ENCODE data around the gene ARID5B.
"Not testable (repeated sequence)": the region's sequence is repeated elsewhere in the genome, so short reads cannot be mapped to it uniquely, and the experiment has no call there.

Gene ARID5B

DNA sequence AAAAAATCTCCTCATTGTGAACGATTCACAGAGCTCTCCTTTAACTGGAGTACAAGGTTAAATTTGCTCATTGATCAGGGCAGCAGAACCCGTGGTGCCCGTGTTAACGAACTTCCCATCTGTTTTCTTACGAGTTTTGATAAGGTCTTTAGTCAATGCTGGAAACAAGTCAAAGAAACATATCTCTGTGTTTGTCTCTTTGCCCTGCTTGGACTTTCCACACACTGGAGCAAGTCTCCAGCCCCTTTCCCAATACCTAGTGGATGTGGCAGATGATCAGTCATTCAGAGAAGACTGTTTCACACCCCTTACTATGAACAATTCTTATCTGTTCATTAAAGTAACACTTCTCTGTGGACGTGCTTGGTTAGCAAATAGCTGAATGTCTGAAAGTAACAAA is 121.3 kb downstream of the ARID5B start:
- no peak overlapping the region for H3K4me2 ChIP-seq (ENCODE audit: low read length)
- H3K4me3 ChIP-seq (ENCODE audit: low read length), result no peak overlapping the region
- H3K9me3 ChIP-seq (replicated peaks; ENCODE audit: low read length), result no peaks in the 10 kb centered on the region
- peaks cover 5% of the 10 kb centered on the region for H3K36me3 ChIP-seq (ENCODE audit: insufficient read depth, low read length)
- no peak overlapping the region for H3K9ac ChIP-seq (ENCODE audit: low read depth, low read length)
- peaks cover 40% of the 10 kb centered on the region for H3K4me1 ChIP-seq (ENCODE audit: control insufficient read depth, insufficient read depth, low read length)
- no peaks in the 10 kb centered on the region for H3K27me3 ChIP-seq (ENCODE audit: control insufficient read depth, insufficient read depth, low read length)

- H3K9me3 ChIP-seq (replicated peaks; ENCODE audit: low read length), result no peaks in the 10 kb centered on the region
- H3K27me3 ChIP-seq (ENCODE audit: control insufficient read depth, insufficient read depth, low read length), result no peaks in the 10 kb centered on the region
- no peak overlapping the region for H3K4me2 ChIP-seq (ENCODE audit: low read length)
- no peak overlapping the region for H3K9ac ChIP-seq (ENCODE audit: low read depth, low read length)
- H3K4me1 ChIP-seq (ENCODE audit: control insufficient read depth, insufficient read depth, low read length), result peaks cover 45% of the 10 kb centered on the region
- H3K36me3 ChIP-seq (ENCODE audit: insufficient read depth, low read length), result peaks cover 5% of the 10 kb centered on the region
- H3K4me3 ChIP-seq (ENCODE audit: low read length), result no peak overlapping the region
These were observed 121.8 kb downstream of the ARID5B start for GRCh38 chr10:62023329-62023728.

- Histone ChIP-seq H3K9ac (ENCODE audit: low read depth, low read length) (no peak overlapping the region), H3K36me3 (ENCODE audit: insufficient read depth, low read length) (no peaks in the 10 kb centered on the region), H3K4me1 (ENCODE audit: control insufficient read depth, insufficient read depth, low read length) (peaks cover 54% of the 10 kb centered on the region), H3K4me3 (ENCODE audit: low read length) (no peak overlapping the region), H3K9me3 (replicated peaks; ENCODE audit: low read length) (no peaks in the 10 kb centered on the region), H3K27me3 (ENCODE audit: control insufficient read depth, insufficient read depth, low read length) (no peaks in the 10 kb centered on the region), H3K4me2 (ENCODE audit: low read length) (no peak overlapping the region)
These were observed 122.7 kb downstream of the ARID5B start for GRCh38 chr10:62024026-62024701.

- H3K9ac ChIP-seq (ENCODE audit: low read depth, low read length), result no peak overlapping the region
- no peaks in the 10 kb centered on the region for H3K36me3 ChIP-seq (ENCODE audit: insufficient read depth, low read length)
- H3K27me3 ChIP-seq (ENCODE audit: control insufficient read depth, insufficient read depth, low read length), result no peaks in the 10 kb centered on the region
- peaks cover 47% of the 10 kb centered on the region for H3K4me1 ChIP-seq (ENCODE audit: control insufficient read depth, insufficient read depth, low read length)
- no peaks in the 10 kb centered on the region for H3K9me3 ChIP-seq (replicated peaks; ENCODE audit: low read length)
- no peak overlapping the region for H3K4me3 ChIP-seq (ENCODE audit: low read length)
- no peak overlapping the region for H3K4me2 ChIP-seq (ENCODE audit: low read length)
These were observed 123.8 kb downstream of the ARID5B start for GRCh38 chr10:62025134-62025794.

- peak overlapping the region; percentile 18 for H3K4me3 ChIP-seq (ENCODE audit: low read length)
- no peaks in the 10 kb centered on the region for H3K9me3 ChIP-seq (replicated peaks; ENCODE audit: low read length)
- H3K4me1 ChIP-seq (ENCODE audit: control insufficient read depth, insufficient read depth, low read length), result peaks cover 42% of the 10 kb centered on the region
- H3K4me2 ChIP-seq (ENCODE audit: low read length), result peak overlapping the region; percentile 46
- no peaks in the 10 kb centered on the region for H3K27me3 ChIP-seq (ENCODE audit: control insufficient read depth, insufficient read depth, low read length)
- H3K9ac ChIP-seq (ENCODE audit: low read depth, low read length), result peak overlapping the region; percentile 29
- H3K36me3 ChIP-seq (ENCODE audit: insufficient read depth, low read length), result no peaks in the 10 kb centered on the region
These were observed 124.7 kb downstream of the ARID5B start for GRCh38 chr10:62025901-62026879.

DNA sequence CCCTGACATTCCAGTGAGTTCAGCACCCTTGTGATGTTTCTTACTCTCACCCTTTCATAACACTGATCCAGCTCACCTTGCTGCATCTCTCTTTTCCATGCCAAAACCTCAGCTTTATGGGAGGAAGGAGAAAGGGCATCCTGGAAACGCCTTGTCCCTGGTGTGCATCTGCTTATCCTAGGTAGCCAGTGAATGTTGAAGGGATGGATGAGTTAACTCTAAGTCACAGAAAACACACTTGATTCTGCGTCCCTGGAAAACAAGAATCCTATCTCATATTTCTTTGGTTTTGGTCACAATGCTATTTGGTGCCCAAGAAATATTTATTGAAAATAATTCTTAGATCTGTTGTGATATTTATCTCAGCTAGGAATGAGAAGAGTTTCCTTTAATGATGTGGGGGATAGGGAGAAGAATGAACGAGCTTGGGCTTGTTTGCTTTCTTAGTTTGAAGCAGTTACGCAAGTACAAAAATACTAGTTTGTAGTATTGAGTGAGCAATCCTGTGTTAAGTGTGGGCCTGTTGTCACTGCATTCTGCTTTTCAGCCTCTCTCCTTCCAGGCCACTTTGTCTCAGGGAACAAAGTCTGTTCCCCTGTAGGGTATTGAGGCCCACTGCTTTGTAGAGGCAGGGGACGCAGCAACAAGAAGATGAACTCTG is 126.5 kb downstream of the ARID5B start:
- Histone ChIP-seq H3K27me3 (ENCODE audit: control insufficient read depth, insufficient read depth, low read length) (no peaks in the 10 kb centered on the region), H3K9me3 (replicated peaks; ENCODE audit: low read length) (no peaks in the 10 kb centered on the region), H3K4me3 (ENCODE audit: low read length) (no peak overlapping the region), H3K4me2 (ENCODE audit: low read length) (peak overlapping the region; percentile 57), H3K9ac (ENCODE audit: low read depth, low read length) (peak overlapping the region; percentile 42), H3K4me1 (ENCODE audit: control insufficient read depth, insufficient read depth, low read length) (peaks cover 42% of the 10 kb centered on the region), H3K36me3 (ENCODE audit: insufficient read depth, low read length) (no peaks in the 10 kb centered on the region)

DNA sequence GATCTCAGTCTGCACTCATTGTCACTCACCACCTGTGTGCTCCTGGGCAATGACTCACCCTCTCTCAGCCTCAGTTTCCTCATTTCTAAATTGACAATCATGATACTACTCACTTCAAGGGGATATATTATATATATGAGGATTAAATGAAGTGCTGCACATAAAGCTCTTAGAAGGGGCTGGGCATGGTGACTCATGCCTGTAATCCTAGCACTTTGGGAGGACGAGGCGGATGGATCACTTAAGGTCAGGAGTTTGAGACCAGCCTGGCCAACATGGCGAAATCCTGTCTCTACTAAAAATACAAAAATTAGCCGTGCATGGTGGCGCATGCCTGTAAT is 127.0 kb downstream of the ARID5B start:
- H3K27me3 ChIP-seq (ENCODE audit: control insufficient read depth, insufficient read depth, low read length); H3K9me3 ChIP-seq (replicated peaks; ENCODE audit: low read length); H3K36me3 ChIP-seq (ENCODE audit: insufficient read depth, low read length); H3K4me3 ChIP-seq (ENCODE audit: low read length): not testable (repeated sequence)
- H3K4me1 ChIP-seq (ENCODE audit: control insufficient read depth, insufficient read depth, low read length), result peaks cover 42% of the 10 kb centered on the region
- H3K9ac ChIP-seq (ENCODE audit: low read depth, low read length), result peak overlapping the region; percentile 42
- peak overlapping the region; percentile 57 for H3K4me2 ChIP-seq (ENCODE audit: low read length)

DNA sequence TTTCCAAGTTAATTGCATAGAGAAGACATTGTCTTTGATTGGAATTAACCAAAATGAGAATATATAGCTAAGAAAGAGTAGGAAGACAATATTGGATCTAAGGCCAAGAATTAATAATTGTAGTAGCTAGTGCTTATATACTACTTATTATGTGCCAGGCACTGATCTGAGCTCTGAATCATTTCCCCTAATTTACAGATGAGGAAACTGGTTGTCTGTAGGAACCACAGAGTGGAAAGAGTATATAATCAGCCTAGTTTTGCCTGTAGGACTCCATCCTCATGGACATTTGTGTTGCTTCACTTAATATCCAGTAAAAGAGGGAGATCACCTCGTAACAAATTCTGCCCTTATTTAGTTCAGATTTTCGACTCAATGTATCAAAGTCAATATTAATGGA is 127.9 kb downstream of the ARID5B start:
- no peaks in the 10 kb centered on the region for H3K9me3 ChIP-seq (replicated peaks; ENCODE audit: low read length)
- no peak overlapping the region for H3K4me3 ChIP-seq (ENCODE audit: low read length)
- H3K27me3 ChIP-seq (ENCODE audit: control insufficient read depth, insufficient read depth, low read length), result no peaks in the 10 kb centered on the region
- H3K4me1 ChIP-seq (ENCODE audit: control insufficient read depth, insufficient read depth, low read length), result peaks cover 42% of the 10 kb centered on the region
- H3K9ac ChIP-seq (ENCODE audit: low read depth, low read length), result no peak overlapping the region
- H3K36me3 ChIP-seq (ENCODE audit: insufficient read depth, low read length), result no peaks in the 10 kb centered on the region
- no peak overlapping the region for H3K4me2 ChIP-seq (ENCODE audit: low read length)

DNA sequence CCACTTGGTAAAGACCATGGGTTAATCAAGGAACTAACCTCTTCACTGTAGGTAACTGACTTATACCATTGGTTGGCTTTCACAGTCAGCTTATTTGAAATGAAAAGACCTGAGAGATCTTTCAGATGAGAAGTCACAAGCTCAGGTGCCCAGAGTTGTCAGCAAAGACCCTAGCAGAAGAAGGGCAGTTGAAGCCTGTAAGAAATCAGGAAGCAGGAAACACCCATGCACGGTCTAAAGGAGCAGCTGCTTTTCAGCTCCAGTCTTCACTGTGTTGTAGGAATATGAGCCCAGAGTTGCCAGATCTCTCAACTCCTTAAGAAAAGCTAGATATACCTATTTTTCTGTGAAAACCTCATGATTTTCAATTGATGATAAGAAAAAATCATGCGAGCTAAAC is 130.0 kb downstream of the ARID5B start:
- Histone ChIP-seq H3K4me3 (ENCODE audit: low read length) (no peak overlapping the region), H3K9me3 (replicated peaks; ENCODE audit: low read length) (no peaks in the 10 kb centered on the region), H3K4me2 (ENCODE audit: low read length) (no peak overlapping the region), H3K4me1 (ENCODE audit: control insufficient read depth, insufficient read depth, low read length) (peaks cover 28% of the 10 kb centered on the region), H3K27me3 (ENCODE audit: control insufficient read depth, insufficient read depth, low read length) (no peaks in the 10 kb centered on the region), H3K9ac (ENCODE audit: low read depth, low read length) (no peak overlapping the region), H3K36me3 (ENCODE audit: insufficient read depth, low read length) (no peaks in the 10 kb centered on the region)

DNA sequence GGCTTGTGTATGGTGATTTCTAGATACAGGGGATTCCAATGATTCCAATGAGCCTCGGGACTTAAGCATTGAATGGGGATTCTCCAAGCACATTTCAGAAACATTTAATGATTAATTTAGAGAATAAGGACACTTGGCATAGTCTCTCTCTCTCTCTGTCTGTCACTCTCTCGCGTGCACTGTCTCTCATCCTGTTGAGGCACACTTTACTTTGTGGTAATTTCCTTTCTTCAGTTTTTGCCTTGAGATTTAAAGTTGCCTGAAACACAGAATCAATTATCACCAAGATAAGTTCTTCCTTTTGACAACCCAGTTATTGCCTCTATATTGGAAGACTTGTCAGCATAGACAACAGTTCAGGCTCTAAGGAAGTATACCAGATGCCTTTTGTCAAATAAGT is 131.6 kb downstream of the ARID5B start:
- Histone ChIP-seq H3K4me1 (ENCODE audit: control insufficient read depth, insufficient read depth, low read length) (peaks cover 29% of the 10 kb centered on the region), H3K9me3 (replicated peaks; ENCODE audit: low read length) (no peaks in the 10 kb centered on the region), H3K9ac (ENCODE audit: low read depth, low read length) (no peak overlapping the region), H3K27me3 (ENCODE audit: control insufficient read depth, insufficient read depth, low read length) (no peaks in the 10 kb centered on the region), H3K4me3 (ENCODE audit: low read length) (no peak overlapping the region), H3K4me2 (ENCODE audit: low read length) (no peak overlapping the region), H3K36me3 (ENCODE audit: insufficient read depth, low read length) (no peaks in the 10 kb centered on the region)

GRCh38 chr10:62034096-62034640 is 132.7 kb downstream of the ARID5B start:
- Histone ChIP-seq H3K36me3 (ENCODE audit: insufficient read depth, low read length) (no peaks in the 10 kb centered on the region), H3K9me3 (replicated peaks; ENCODE audit: low read length) (no peaks in the 10 kb centered on the region), H3K9ac (ENCODE audit: low read depth, low read length) (no peak overlapping the region), H3K4me2 (ENCODE audit: low read length) (no peak overlapping the region), H3K4me3 (ENCODE audit: low read length) (no peak overlapping the region), H3K27me3 (ENCODE audit: control insufficient read depth, insufficient read depth, low read length) (no peaks in the 10 kb centered on the region), H3K4me1 (ENCODE audit: control insufficient read depth, insufficient read depth, low read length) (peaks cover 29% of the 10 kb centered on the region)

Data from skeletal muscle satellite cell (primary cell).